RWPE1 (cell line): Measurements from ENCODE around the gene MPI.
A peak's percentile ranks its signal among the peaks of the same experiment; 100 is the strongest.
"Not testable (repeated sequence)": the region's sequence is repeated elsewhere in the genome, so short reads cannot be mapped to it uniquely, and the experiment has no call there.

Experiments
- CTCF ChIA-PET: fragments of 350-600 bp; sonication (Branson Sonifier 250); formaldehyde crosslinking; extraction: SDS; loops from one replicate; lab custom pipeline; 2021; lab: Yijun Ruan, JAX
- POLR2A ChIA-PET: fragments of 400-600 bp; formaldehyde crosslinking; extraction: SDS; loops from one replicate; lab custom pipeline; 2020; ENCODE audit warnings: antibody characterized with exemption; ENCODE audit not compliant: low non-redundant PET; lab: Yijun Ruan, JAX
- DNase-seq: peaks from one replicate; pipeline ENCODE4 v3.0.0; 2012; ENCODE audit warnings: low spot score
- H3K27ac ChIP-seq: fragments of 450-650 bp; 2 replicates; pipeline ENCODE4 v1.5.1; 2017
- CTCF ChIP-seq: fragments of 450-650 bp; conservative IDR thresholded peaks from 2 replicates; pipeline ENCODE4 v1.5.1; 2017; ENCODE audit warnings: low read depth, mild to moderate bottlenecking

The MPI gene

GRCh38 chr15:74928771-74929198 is 38.9 kb downstream of the MPI start:
- DNase-seq, result no peak
- ChIA-PET CTCF (no interaction called here), POLR2A (no interaction called here)
- no peak overlapping the region for H3K27ac ChIP-seq
- TF ChIP-seq CTCF, result no peak

DNA sequence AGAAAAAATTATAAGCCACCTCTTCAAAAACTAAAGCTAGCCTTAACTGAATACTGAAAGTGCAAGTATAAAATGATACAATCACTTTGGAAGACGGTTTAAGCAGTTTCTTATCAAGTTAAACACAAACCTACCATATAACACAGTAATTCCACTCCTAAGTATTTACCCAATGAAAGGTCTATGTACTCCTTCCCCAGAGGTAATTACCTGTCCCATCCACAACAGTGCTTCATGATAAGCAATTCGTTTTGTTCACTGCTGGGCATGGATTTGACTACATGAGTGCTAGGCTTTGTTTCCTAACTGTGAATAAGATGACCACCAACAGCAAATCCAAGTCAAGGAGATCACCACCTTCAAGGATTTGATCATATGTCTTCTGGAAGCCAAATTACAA is 43.7 kb downstream of the MPI start:
- DNase-seq, result no peak
- POLR2A ChIA-PET, result no interaction called here
- no peak for TF ChIP-seq CTCF
- no peak overlapping the region for H3K27ac ChIP-seq
- CTCF ChIA-PET, result no interaction called here

- POLR2A ChIA-PET, result interaction anchor here (1.1 kb wide), 1 partner anchor 19 kb away, joined by 3 read pairs; no protein-coding TSS in a partner anchor
- CTCF ChIA-PET, DNase-seq: not testable (repeated sequence)
Measured at GRCh38 chr15:74935193-74935592, 45.4 kb downstream of the MPI start.

DNA sequence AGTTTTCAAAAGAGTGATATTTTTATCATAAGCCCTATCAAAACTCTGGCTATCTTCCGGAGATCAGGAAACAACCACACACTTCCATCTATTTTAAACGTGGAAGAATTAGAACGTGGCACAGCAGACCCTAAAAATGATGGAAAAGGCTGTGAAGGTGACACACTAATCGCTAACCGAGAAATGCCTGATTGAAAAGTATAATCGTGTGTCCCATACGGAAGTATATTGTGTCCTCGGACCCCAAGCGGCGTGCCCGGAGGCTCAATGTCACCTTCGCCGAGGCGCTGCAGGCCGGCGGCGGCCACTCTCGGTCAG is 47.4 kb downstream of the MPI start:
- POLR2A ChIA-PET, result interaction anchor here (0.9 kb wide), 1 partner anchor 20 kb away, joined by 4 read pairs; the partner anchor contains the start of gene RPP25
- peak overlapping the region; percentile 93 for H3K27ac ChIP-seq
- TF ChIP-seq CTCF, result no peak
- CTCF ChIA-PET, result interaction anchor here (1.5 kb wide), 1 partner anchor 13 kb away, joined by 4 read pairs; no protein-coding TSS in a partner anchor
- DNase-seq, result no peak

More at GRCh38 chr15:74935193-74935592, 45.4 kb downstream of the MPI start:
- peak overlapping the region; percentile 47 for H3K27ac ChIP-seq

GRCh38 chr15:74937590-74938371 is 47.9 kb downstream of the MPI start, which contains the start of gene COX5A:
COX5A (minus strand) TSS chr15:74938073; CDS start chr15:74938014, 59 bp downstream.
- ChIA-PET CTCF (interaction anchor here (1.5 kb wide), 1 partner anchor 13 kb away, joined by 4 read pairs; no protein-coding TSS in a partner anchor), POLR2A (interaction anchor here (0.6 to 0.9 kb wide), 2 partner anchors 19 to 34 kb away, joined by 4 to 5 read pairs; partner anchors contain the start of gene RPP25)
- TF ChIP-seq CTCF, result no peak
- DNase-seq, result peak; percentile 91
- peak within 1 kb of the TSS; percentile 93 for H3K27ac ChIP-seq

GRCh38 chr15:74950078-74950908 is 60.5 kb downstream of the MPI start:
- DNase-seq, result peak; percentile 78
- CTCF ChIA-PET, result interaction anchor here (0.5 to 3.1 kb wide), 27 partner anchors 10 to 348 kb away, joined by 3 to 38 read pairs (median 4); partner anchors contain the start of genes COX5A and SCAMP5
- POLR2A ChIA-PET, result interaction anchor here (0.5 kb wide), 1 partner anchor 80 kb away, joined by 5 read pairs; no protein-coding TSS in a partner anchor
- H3K27ac ChIP-seq, result peak overlapping the region; percentile 63
- TF ChIP-seq CTCF, result peak; percentile 100
